NCI-H748 (cell line): ENCODE data around the gene ABCC6.
"Not testable (repeated sequence)": the region's sequence is repeated elsewhere in the genome, so short reads cannot be mapped to it uniquely, and the experiment has no call there.

ENCODE experiments used
- DNase-seq: peaks from one replicate; lab custom pipeline; 2025; ENCODE audit not compliant: unreplicated experiment; lab: John Stamatoyannopoulos, UW

The ABCC6 gene

GRCh38 chr16:16222850-16223661, at the start of gene ABCC6:
ABCC6 (minus strand) TSS chr16:16223494; CDS start chr16:16223434, 60 bp downstream.
- not testable (repeated sequence) for DNase-seq

GRCh38 chr16:16272573-16273221, 49.4 kb upstream of the ABCC6 start:
- DNase-seq: not testable (repeated sequence)

- not testable (repeated sequence) for DNase-seq
Measured at GRCh38 chr16:16271658-16272057, 48.4 kb upstream of the ABCC6 start.

DNA sequence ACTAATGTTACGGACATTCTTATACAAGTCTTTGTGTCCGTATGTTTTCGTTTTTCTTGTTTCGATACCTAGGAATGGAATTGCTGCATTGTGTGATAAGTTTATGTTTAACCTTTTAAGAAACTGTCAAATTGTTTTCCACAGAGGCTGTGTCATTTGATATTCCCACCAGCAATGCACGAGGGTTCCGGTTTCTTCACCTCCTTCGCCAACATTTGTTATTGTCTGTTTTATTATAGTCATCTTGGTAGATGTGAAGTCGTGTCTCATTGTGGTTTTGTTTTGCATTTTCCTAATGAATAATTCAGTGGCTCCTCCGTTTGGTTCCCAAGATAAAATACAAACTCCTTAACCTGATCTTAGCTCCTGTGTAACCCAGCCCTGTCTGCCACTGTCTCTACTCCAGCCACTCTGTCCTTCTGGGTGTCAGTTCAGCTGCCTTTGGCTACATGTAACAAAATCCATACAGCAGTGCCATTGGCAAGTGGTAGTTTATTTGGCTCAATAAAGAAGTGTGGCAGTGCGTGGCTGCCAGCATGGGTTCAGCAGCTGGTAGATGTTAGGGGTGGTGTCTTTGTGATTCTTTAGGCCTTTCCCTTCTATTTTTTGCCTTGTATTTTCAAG, 45.0 kb upstream of the ABCC6 start:
- not testable (repeated sequence) for DNase-seq

GRCh38 chr16:16267708-16268107, 44.4 kb upstream of the ABCC6 start:
- DNase-seq: not testable (repeated sequence)

- not testable (repeated sequence) for DNase-seq
Measured at GRCh38 chr16:16265044-16265443, 41.8 kb upstream of the ABCC6 start.

DNA sequence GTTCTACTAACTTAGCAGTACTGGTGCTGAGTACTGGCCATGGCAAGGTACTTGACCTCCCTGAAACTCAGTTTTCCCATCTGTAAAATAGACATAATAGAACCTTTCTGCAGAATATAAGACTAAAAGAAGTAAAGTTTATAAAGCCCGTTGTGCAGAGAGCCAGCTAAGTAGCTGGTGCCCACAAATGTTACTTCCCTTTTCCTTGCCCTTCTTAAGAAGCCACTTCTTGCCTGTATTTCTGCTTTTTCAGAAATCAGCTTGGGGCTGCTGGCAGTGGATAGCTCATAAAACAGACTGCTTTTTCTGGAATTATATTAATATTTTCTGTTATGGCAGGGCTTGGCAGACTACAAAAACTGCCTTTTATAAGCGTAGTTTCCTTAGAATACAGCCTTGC, 40.7 kb upstream of the ABCC6 start:
- DNase-seq: not testable (repeated sequence)

DNA sequence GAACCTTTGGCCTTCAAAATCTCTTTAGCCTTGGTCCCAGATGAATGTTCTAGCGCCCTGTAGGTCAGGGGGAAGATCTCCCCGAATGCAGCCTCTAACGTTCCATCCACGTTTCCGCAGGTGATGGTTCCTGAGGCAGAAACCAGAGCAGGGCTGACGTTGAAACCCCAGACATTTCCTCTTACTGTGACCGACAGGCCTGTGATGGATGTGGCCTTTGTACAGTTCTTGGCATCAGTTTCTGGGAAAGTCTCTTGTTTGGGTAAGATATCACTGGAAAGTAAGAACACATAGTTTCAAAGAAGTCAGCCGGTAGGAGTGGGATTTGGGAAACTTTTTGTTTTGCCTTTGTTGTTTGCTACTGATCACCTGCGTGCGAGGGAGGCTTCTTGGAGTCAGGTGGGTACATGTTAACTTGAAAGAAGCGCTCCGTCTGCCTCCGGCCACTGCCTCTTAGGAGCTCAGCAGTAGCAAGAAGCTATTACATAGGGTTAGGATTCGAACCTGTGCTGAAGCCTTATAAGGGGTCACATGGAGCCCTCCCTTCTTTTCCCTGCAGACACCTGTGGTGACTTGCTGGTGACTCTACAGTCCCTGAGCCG, 39.8 kb upstream of the ABCC6 start:
- DNase-seq: not testable (repeated sequence)

DNA sequence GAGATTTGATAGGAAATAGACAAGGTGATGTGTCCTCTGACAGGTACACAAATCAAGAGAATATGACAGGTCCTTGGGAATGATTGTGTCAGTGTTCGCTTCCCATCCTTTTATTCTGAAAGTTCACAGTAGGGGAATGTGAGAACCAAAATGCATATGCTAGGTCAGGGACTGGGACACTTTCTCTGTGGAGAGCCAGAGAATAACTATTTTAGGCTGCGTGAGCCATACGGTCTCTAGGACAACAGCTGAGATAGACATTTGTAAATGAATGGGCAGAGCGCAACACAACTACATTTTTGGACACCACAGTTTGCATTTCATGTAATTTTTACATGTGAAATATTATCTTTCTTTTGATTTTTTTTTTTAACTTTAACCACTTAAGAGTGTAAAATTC, 36.7 kb upstream of the ABCC6 start:
- not testable (repeated sequence) for DNase-seq

GRCh38 chr16:16258822-16259221, 35.5 kb upstream of the ABCC6 start:
- not testable (repeated sequence) for DNase-seq

- not testable (repeated sequence) for DNase-seq
Measured at GRCh38 chr16:16257301-16257923, 34.1 kb upstream of the ABCC6 start.

DNA sequence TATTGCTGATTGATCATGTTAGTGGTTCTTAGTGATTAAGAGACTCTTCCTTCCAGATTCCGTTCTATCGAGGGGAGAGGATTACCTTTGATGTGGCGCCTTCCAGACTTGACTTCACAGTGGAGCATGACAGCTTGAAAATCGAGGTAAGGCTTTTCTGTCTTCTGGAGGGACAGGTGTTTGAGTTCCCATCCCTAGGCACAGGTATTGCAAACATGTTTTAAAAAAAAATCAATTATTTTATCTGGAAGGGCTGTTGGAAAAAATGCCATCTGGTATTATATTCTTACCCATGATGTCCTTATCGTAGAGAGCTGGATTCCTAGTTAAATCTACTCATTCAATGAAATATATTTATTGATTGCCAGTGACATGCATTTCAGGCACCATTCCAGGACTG, 29.1 kb upstream of the ABCC6 start:
- DNase-seq: not testable (repeated sequence)

DNA sequence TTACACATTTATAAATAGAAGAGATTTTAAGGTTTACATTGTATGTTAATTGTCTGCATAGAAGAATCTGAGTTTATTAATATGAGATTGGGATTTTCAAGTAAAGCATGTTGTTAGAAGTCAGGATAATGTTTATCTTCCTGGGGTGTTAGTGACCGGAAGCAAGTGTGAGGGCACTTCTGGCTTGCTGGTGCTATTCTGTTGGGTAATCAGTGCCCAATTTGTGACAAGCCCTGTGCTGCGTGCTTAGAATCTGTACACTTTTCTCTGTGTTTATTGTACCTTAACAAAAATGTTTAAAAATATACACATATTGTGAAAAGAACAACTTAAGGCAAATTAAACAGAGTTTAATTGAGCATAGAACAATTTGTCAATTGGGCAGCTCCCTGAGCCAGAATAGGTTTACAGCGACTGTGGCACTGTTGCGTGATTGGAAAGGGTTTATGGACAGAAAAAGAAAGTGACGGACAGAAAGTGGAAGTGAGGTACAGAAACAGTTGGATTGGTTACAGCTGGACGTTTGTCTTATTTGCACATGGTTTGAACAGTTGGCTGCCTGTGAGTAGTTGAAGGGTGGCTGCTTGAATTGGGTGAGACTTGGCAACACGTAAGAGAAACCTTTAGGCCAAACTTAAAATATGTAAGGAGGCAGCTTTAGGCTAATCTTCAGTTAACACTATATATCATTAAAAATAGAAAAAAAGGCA, 26.5 kb upstream of the ABCC6 start:
- DNase-seq: not testable (repeated sequence)

GRCh38 chr16:16247439-16247838, 24.1 kb upstream of the ABCC6 start:
- not testable (repeated sequence) for DNase-seq

- not testable (repeated sequence) for DNase-seq
Measured at GRCh38 chr16:16246578-16247262, 23.4 kb upstream of the ABCC6 start.

GRCh38 chr16:16243886-16244285, 20.6 kb upstream of the ABCC6 start:
- not testable (repeated sequence) for DNase-seq

GRCh38 chr16:16240667-16241066, 17.4 kb upstream of the ABCC6 start:
- not testable (repeated sequence) for DNase-seq

- DNase-seq: not testable (repeated sequence)
Measured at GRCh38 chr16:16237738-16238137, 14.4 kb upstream of the ABCC6 start.

- DNase-seq: not testable (repeated sequence)
Measured at GRCh38 chr16:16237071-16237470, 13.8 kb upstream of the ABCC6 start.

- not testable (repeated sequence) for DNase-seq
Measured at GRCh38 chr16:16232692-16233061, 9.4 kb upstream of the ABCC6 start.
